DOHH2 (cell line): ENCODE results near the gene SOCS2.

Experiments
- H3F3A ChIP-seq: fragments of 200-600 bp; sonication (generic), shearing (Covaris generic); 2 replicates; pipeline ENCODE4 v1.6.0; 2016; ENCODE audit warnings: antibody characterized with exemption, mild to moderate bottlenecking; ENCODE audit not compliant: control insufficient read depth, insufficient read depth
- H3K27ac ChIP-seq: fragments of 200-600 bp; sonication (generic); 2 replicates; pipeline ENCODE4 v1.5.1; 2014; ENCODE audit warnings: low read depth, mild to moderate bottlenecking, low read length, moderate library complexity
- H3K27me3 ChIP-seq: fragments of 200-600 bp; sonication (generic); 2 replicates; pipeline ENCODE4 v1.6.1; 2014; ENCODE audit warnings: mild to moderate bottlenecking, low read length, mixed read lengths; ENCODE audit not compliant: control insufficient read depth
- H3K36me3 ChIP-seq: fragments of 200-600 bp; sonication (generic); 2 replicates; pipeline ENCODE4 v1.6.1; 2014; ENCODE audit warnings: mild to moderate bottlenecking, low read length, moderate library complexity, mixed read lengths; ENCODE audit not compliant: control insufficient read depth
- H3K4me1 ChIP-seq: fragments of 200-600 bp; sonication (generic); 2 replicates; pipeline ENCODE4 v1.6.1; 2014; ENCODE audit warnings: mild to moderate bottlenecking, low read length, mixed read lengths; ENCODE audit not compliant: control insufficient read depth
- H3K4me2 ChIP-seq: fragments of 200-600 bp; sonication (generic); 2 replicates; pipeline ENCODE4 v1.6.0; 2014; ENCODE audit warnings: mild to moderate bottlenecking, low read length, moderate library complexity
- H3K4me3 ChIP-seq: fragments of 200-600 bp; sonication (generic); 2 replicates; pipeline ENCODE4 v1.5.1; 2014; ENCODE audit warnings: mild to moderate bottlenecking, low read length, mixed read lengths
- H3K79me2 ChIP-seq: fragments of 200-600 bp; sonication (generic); 2 replicates; pipeline ENCODE4 v1.6.1; 2014; ENCODE audit warnings: mild to moderate bottlenecking, low read length, mixed read lengths; ENCODE audit not compliant: control insufficient read depth
- H3K9me2 ChIP-seq: fragments of 200-600 bp; sonication (generic); replicated peaks from 2 replicates; pipeline ENCODE4 v1.6.1; 2014; ENCODE audit warnings: mild to moderate bottlenecking, low read length, mixed read lengths; ENCODE audit not compliant: control insufficient read depth
- H3K9me3 ChIP-seq: fragments of 200-600 bp; sonication (generic); 2 replicates; pipeline ENCODE4 v1.6.1; 2014; ENCODE audit warnings: antibody characterized with exemption, low read length, mixed read lengths; ENCODE audit not compliant: control insufficient read depth, insufficient read depth
- H4K20me1 ChIP-seq: fragments of 200-600 bp; sonication (generic); 2 replicates; pipeline ENCODE4 v1.6.0; 2014; ENCODE audit warnings: low read depth, mild to moderate bottlenecking, antibody characterized with exemption, low read length, moderate library complexity; ENCODE audit not compliant: control insufficient read depth, insufficient read depth
- EZH2phosphoT487 ChIP-seq: fragments of 200-600 bp; sonication (generic); IDR thresholded peaks from 2 replicates; pipeline ENCODE4 v1.6.1; 2017; ENCODE audit warnings: borderline replicate concordance, mild to moderate bottlenecking, antibody characterized with exemption, low read length, moderate library complexity, mixed read lengths
- TF ChIP-seq, protein P1 (sequence below): fragments of 200-600 bp; sonication (generic); IDR thresholded peaks from one replicate; pipeline ENCODE4 v1.5.1; 2014; ENCODE audit warnings: antibody characterized with exemption, mild to moderate bottlenecking, low read depth, low read length; ENCODE audit not compliant: poor library complexity, severe bottlenecking

Gene SOCS2

DNA sequence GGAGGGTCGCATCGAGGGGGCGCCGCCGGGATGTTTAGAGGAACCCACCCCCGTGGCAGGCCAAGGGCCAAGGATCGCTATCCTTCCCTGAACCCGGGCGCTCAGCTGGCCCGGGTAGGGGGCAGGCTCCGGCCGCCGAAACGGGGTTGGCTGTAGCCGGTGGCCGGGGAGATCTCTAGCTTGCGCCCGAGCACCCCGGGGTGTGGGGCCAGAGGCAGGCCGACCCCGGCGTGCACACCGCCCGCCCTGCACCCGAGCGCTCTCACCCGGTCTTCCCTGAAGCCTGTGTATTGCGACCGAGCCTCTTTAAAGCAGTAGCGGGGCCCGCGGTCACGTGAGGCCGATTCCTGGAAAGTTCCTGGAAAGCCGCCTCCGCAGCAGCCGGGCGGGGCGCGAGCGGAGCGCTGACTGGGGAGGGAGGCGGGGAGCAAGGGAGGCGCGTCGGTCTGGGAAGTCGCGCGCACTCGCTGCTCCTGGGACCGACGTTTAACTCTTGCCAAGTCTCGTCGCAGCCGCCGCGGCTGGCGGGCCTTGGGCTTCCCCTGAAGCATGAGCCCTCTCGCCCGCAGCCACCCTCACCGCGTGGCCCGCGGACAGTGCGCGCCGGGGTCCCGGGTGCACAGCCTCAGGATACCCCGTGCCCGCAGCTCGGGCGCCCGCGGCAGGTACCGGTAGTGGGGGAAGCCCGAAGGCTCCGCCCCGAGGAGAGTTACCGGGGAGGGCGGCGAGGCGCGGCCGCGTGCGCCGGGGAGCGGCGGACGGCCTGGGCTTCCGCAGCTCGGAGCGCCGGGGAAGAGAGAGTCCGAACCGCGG lies 1.7 kb upstream of the SOCS2 start:
- Histone ChIP-seq H3K36me3 (no peaks in the 10 kb centered on the region), H3K4me1 (peaks cover 23% of the 10 kb centered on the region), H3F3A (peaks cover 4% of the 10 kb centered on the region; the same call in 1 of the 2 replicates), H3K27ac (no peak overlapping the region), H4K20me1 (peaks cover 4% of the 10 kb centered on the region; the same call in 1 of the 2 replicates), H3K9me3 (no peaks in the 10 kb centered on the region), H3K79me2 (no peaks in the 10 kb centered on the region), H3K4me2 (peak overlapping the region; percentile 79), H3K27me3 (peaks cover 93% of the 10 kb centered on the region), H3K4me3 (peak overlapping the region; percentile 48), H3K9me2 (no peaks in the 10 kb centered on the region)
- TF ChIP-seq, protein P1, sequence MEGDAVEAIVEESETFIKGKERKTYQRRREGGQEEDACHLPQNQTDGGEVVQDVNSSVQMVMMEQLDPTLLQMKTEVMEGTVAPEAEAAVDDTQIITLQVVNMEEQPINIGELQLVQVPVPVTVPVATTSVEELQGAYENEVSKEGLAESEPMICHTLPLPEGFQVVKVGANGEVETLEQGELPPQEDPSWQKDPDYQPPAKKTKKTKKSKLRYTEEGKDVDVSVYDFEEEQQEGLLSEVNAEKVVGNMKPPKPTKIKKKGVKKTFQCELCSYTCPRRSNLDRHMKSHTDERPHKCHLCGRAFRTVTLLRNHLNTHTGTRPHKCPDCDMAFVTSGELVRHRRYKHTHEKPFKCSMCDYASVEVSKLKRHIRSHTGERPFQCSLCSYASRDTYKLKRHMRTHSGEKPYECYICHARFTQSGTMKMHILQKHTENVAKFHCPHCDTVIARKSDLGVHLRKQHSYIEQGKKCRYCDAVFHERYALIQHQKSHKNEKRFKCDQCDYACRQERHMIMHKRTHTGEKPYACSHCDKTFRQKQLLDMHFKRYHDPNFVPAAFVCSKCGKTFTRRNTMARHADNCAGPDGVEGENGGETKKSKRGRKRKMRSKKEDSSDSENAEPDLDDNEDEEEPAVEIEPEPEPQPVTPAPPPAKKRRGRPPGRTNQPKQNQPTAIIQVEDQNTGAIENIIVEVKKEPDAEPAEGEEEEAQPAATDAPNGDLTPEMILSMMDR = no peak
- TF ChIP-seq EZH2phosphoT487 = no peak

DNA sequence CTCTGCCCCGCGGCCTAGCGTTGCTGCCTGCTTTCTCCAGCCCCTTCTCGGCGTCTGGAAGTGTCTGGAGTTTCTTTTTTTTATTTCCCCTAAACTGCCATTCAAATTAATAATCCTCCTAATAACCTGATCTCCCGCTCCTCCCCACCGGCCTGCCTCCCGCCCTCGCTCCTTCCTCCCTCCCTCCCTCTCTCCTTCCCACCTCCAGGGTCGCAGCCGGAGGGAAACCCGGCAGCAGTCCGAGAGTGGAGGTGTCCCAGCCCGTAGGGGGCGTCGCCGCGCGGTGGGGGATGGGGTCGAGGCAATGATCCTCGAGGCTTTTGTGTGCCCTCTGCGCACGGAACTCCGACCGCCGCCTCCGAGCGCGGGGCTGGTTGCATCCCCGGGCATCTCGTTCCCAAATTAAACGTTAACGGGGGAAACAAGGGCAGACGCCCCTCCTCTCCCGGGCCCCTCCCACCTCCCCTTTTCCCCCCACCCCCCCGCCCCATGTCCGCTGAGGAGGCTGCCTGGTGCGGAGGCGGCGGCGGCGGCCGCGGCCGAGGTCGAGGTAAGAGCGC lies 1.0 kb upstream of the SOCS2 start:
- no peaks in the 10 kb centered on the region for H3K9me2 ChIP-seq
- H3K4me2 ChIP-seq = peak overlapping the region; percentile 79
- no peaks in the 10 kb centered on the region for H3K79me2 ChIP-seq
- H3K4me3 ChIP-seq = peak overlapping the region; percentile 48
- TF ChIP-seq, protein P1 = no peak
- TF ChIP-seq EZH2phosphoT487 = no peak
- no peaks in the 10 kb centered on the region for H3K36me3 ChIP-seq
- H4K20me1 ChIP-seq = peaks cover 4% of the 10 kb centered on the region; the same call in 1 of the 2 replicates
- peaks cover 23% of the 10 kb centered on the region for H3K4me1 ChIP-seq
- peaks cover 4% of the 10 kb centered on the region; the same call in 1 of the 2 replicates for H3F3A ChIP-seq
- H3K27me3 ChIP-seq = peaks cover 93% of the 10 kb centered on the region
- no peaks in the 10 kb centered on the region for H3K9me3 ChIP-seq
- H3K27ac ChIP-seq = no peak overlapping the region

DNA sequence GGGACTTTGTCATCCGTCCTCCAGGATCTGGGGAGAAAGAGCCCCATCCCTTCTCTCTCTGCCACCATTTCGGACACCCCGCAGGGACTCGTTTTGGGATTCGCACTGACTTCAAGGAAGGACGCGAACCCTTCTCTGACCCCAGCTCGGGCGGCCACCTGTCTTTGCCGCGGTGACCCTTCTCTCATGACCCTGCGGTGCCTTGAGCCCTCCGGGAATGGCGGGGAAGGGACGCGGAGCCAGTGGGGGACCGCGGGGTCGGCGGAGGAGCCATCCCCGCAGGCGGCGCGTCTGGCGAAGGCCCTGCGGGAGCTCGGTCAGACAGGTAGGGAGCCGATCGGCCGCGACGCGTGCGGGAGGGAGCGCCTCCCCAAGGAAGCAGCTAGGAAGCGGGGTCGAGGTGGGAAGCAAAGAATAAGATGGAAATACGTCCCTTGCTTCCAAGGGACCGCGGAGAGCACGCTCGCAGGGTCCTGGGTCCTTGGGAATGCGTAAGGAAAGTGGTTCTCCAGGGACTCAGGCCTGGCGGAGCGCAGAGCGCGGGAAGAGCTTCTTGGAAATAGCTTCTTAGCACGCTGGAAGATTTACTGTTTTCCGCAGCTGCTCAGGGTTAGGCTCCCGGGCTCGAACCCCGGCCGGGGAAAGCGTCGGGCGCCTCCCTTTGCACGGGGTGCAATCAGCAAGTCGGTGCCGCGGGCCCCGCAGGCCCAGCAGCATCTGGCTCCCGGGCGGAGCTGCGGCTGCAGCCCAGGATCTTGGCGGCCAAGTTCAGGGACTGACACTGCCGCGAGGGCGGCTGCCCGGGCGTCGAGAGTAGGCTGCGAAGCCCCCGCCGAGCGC lies 457 bp downstream of the SOCS2 start:
- Histone ChIP-seq H3K4me1 (peaks cover 23% of the 10 kb centered on the region), H3K4me2 (no peak overlapping the region), H3K27me3 (peaks cover 94% of the 10 kb centered on the region), H3K4me3 (no peak overlapping the region), H3K79me2 (no peaks in the 10 kb centered on the region), H4K20me1 (peaks cover 4% of the 10 kb centered on the region; the same call in 1 of the 2 replicates), H3K9me2 (no peaks in the 10 kb centered on the region), H3K9me3 (no peaks in the 10 kb centered on the region), H3K27ac (no peak overlapping the region), H3F3A (peaks cover 4% of the 10 kb centered on the region; the same call in 1 of the 2 replicates), H3K36me3 (no peaks in the 10 kb centered on the region)
- TF ChIP-seq, protein P1 = no peak
- no peak for TF ChIP-seq EZH2phosphoT487
